ENCODE results near the gene CPTP. TPM values are rescaled to one million over a fixed set of nuclear protein-coding genes. Genes with fewer than 3 reads are reported as not detected.
A peak's percentile ranks its signal among the peaks of the same experiment; 100 is the strongest.

CPTP gene
- total and polyA plus RNA-seq, 8 donors: 10.6 to 25.2 (median 15.0) TPM

DNA sequence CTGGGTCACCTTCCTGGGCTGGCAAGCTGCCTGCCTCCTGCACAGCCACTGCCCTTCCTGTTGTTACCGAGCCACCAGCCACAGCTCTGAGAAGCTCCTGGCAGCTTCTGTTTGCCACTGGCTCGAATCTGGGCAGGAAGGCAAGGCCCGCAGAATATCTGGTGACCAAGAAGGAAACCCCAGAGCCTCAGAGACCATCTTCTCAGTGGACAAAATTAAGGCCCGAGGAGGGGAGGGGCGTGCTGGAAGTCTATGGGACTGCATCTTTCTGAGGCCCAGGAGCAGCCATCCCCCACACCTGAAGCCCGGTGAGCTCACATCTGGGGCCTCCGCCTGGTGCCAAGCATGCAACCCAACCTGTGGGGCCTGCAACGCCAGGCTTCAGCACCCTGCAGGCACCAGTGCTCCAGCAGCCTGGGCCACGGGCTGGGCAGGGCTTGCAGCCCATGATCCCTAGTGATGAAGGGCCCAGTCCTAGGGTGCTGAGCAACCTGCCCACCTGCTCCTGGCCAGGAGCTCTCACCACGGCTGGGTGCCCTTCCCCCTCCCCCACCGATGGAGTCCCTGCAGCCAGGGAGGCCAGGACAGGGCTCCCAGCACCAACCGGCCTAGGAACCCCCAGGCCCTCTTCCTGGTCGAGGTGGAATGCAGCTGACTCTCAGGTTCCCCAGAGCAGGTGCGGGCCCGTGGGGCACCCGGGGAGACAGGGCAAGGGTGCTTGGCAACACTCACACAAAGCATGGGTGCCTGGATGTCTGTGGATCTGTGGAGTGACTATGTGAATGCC lies 879 bp downstream of the CPTP start:
- Histone ChIP-seq H3K27ac (peak overlapping the region; percentile 82 to 86), H3K27me3 (no peaks in the 10 kb centered on the region), H3K9me3 (no peaks in the 10 kb centered on the region), H3K36me3 (peaks cover 0 to 39% of the 10 kb centered on the region in 2 donors), H3K4me1 (peaks cover 12 to 46% of the 10 kb centered on the region in 2 donors), H3K4me3 (peak overlapping the region; percentile 97 to 100)
- TF ChIP-seq, protein P1, sequence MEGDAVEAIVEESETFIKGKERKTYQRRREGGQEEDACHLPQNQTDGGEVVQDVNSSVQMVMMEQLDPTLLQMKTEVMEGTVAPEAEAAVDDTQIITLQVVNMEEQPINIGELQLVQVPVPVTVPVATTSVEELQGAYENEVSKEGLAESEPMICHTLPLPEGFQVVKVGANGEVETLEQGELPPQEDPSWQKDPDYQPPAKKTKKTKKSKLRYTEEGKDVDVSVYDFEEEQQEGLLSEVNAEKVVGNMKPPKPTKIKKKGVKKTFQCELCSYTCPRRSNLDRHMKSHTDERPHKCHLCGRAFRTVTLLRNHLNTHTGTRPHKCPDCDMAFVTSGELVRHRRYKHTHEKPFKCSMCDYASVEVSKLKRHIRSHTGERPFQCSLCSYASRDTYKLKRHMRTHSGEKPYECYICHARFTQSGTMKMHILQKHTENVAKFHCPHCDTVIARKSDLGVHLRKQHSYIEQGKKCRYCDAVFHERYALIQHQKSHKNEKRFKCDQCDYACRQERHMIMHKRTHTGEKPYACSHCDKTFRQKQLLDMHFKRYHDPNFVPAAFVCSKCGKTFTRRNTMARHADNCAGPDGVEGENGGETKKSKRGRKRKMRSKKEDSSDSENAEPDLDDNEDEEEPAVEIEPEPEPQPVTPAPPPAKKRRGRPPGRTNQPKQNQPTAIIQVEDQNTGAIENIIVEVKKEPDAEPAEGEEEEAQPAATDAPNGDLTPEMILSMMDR (IDR thresholded peaks at IDR 0.05): no peak
- intact Hi-C loops (cut with DNase I): no loop called here
- ATAC-seq (peak; percentile 40), DNase-seq (no peak)

DNA sequence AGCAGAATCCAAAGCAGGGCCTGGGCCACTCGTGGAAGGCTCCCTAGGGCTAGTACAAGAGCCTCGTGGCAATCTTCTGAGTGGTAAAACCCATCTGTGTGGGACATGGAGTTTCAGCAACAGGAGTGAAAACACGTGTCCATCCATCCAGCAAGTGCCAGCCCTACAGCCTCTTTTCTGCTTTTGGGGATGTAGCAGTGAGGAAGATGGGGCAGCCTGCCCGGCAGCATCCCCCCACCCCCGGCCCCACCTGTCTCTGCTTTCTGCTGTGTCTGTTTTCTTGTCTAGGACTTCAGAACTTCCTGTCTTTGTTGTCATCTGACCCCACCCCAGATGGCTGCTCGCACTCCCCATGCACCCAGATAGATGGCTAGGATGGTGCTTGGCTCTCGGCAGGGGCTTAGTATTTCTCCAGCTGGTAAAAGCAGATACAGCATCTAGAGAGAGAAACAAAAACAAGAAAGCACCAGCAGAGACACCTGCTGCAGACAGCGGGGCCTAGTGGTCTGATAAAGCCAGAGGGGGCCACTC lies 1.5 kb downstream of the CPTP start:
- Histone ChIP-seq H3K4me3 (peak overlapping the region in 1 of 2 donors; percentile 97), H3K9me3 (no peaks in the 10 kb centered on the region), H3K27ac (peak overlapping the region in 1 of 2 donors; percentile 86), H3K36me3 (peaks cover 0 to 32% of the 10 kb centered on the region in 2 donors), H3K27me3 (no peaks in the 10 kb centered on the region), H3K4me1 (peaks cover 12 to 46% of the 10 kb centered on the region in 2 donors)
- TF ChIP-seq, protein P1 (IDR thresholded peaks at IDR 0.05): no peak
- ATAC-seq: no peak
- intact Hi-C loops (cut with DNase I): no loop called here
- DNase-seq: no peak

DNA sequence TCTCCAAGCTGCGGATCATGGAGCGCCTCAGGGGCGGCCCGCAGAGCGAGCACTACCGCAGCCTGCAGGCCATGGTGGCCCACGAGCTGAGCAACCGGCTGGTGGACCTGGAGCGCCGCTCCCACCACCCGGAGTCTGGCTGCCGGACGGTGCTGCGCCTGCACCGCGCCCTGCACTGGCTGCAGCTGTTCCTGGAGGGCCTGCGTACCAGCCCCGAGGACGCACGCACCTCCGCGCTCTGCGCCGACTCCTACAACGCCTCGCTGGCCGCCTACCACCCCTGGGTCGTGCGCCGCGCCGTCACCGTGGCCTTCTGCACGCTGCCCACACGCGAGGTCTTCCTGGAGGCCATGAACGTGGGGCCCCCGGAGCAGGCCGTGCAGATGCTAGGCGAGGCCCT lies 2.7 kb downstream of the CPTP start:
- Histone ChIP-seq H3K27me3 (no peaks in the 10 kb centered on the region), H3K4me3 (no peak overlapping the region), H3K9me3 (no peaks in the 10 kb centered on the region), H3K36me3 (peaks cover 0 to 26% of the 10 kb centered on the region in 2 donors), H3K4me1 (peaks cover 12 to 40% of the 10 kb centered on the region in 2 donors), H3K27ac (no peak overlapping the region)
- ATAC-seq (no peak), DNase-seq (no peak)
- intact Hi-C loops (cut with DNase I): no loop called here
- TF ChIP-seq, protein P1 (IDR thresholded peaks at IDR 0.05): no peak

DNA sequence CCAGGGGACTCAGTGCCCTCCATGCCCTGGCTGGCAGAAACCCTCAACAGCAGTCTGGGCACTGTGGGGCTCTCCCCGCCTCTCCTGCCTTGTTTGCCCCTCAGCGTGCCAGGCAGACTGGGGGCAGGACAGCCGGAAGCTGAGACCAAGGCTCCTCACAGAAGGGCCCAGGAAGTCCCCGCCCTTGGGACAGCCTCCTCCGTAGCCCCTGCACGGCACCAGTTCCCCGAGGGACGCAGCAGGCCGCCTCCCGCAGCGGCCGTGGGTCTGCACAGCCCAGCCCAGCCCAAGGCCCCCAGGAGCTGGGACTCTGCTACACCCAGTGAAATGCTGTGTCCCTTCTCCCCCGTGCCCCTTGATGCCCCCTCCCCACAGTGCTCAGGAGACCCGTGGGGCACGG lies 3.7 kb downstream of the CPTP start:
- intact Hi-C loops (cut with DNase I): no loop called here
- no peak for DNase-seq
- Histone ChIP-seq H3K4me1 (peaks cover 12 to 34% of the 10 kb centered on the region in 2 donors), H3K27ac (no peak overlapping the region), H3K36me3 (peaks cover 0 to 26% of the 10 kb centered on the region in 2 donors), H3K27me3 (no peaks in the 10 kb centered on the region), H3K4me3 (no peak overlapping the region), H3K9me3 (no peaks in the 10 kb centered on the region)
- no peak for ATAC-seq
- TF ChIP-seq, protein P1 (IDR thresholded peaks at IDR 0.05): no peak

Data from left lung (tissue), 10 donors.